CD4-positive, alpha-beta T cell treated with Interleukin-17A for 4 hours (primary cell): ENCODE data around the gene PRRT1B.

Source experiments
- DNase-seq: peaks from one replicate; pipeline ENCODE4 v3.0.0-alpha.2; 2020; ENCODE audit warnings: mixed read lengths

The PRRT1B gene

GRCh38 chr9:131582466-131583336 is 37.4 kb downstream of the PRRT1B start:
- no peak for DNase-seq

GRCh38 chr9:131583337-131583645 is 38.0 kb downstream of the PRRT1B start:
- DNase-seq, result no peak

- DNase-seq, result no peak
These were observed 38.7 kb downstream of the PRRT1B start for GRCh38 chr9:131583836-131584555.

- DNase-seq, result no peak
These were observed 39.5 kb downstream of the PRRT1B start for GRCh38 chr9:131584858-131585257.

- peak; percentile 68 for DNase-seq
These were observed 40.1 kb downstream of the PRRT1B start for GRCh38 chr9:131585375-131585774.

GRCh38 chr9:131587331-131587730 is 42.0 kb downstream of the PRRT1B start:
- DNase-seq, result no peak

- DNase-seq, result no peak
These were observed 42.6 kb downstream of the PRRT1B start for GRCh38 chr9:131587906-131588305.

- no peak for DNase-seq
These were observed 43.1 kb downstream of the PRRT1B start for GRCh38 chr9:131588396-131588795.

GRCh38 chr9:131589124-131589711 is 43.9 kb downstream of the PRRT1B start:
- no peak for DNase-seq

- no peak for DNase-seq
These were observed 44.7 kb downstream of the PRRT1B start for GRCh38 chr9:131589993-131590392.

- peak; percentile 47 for DNase-seq
These were observed 45.1 kb downstream of the PRRT1B start for GRCh38 chr9:131590449-131590848.

GRCh38 chr9:131590907-131591844 is 45.9 kb downstream of the PRRT1B start:
- DNase-seq, result peak; percentile 86

- no peak for DNase-seq
These were observed 46.5 kb downstream of the PRRT1B start for GRCh38 chr9:131591845-131592208.

- DNase-seq, result no peak
These were observed 47.9 kb downstream of the PRRT1B start for GRCh38 chr9:131593091-131593820.

- no peak for DNase-seq
These were observed 48.8 kb downstream of the PRRT1B start for GRCh38 chr9:131593936-131594665.

GRCh38 chr9:131594906-131595665 is 49.8 kb downstream of the PRRT1B start:
- DNase-seq, result no peak

GRCh38 chr9:131595696-131596429 is 50.5 kb downstream of the PRRT1B start:
- DNase-seq, result no peak

GRCh38 chr9:131596430-131596743 is 51.1 kb downstream of the PRRT1B start:
- no peak for DNase-seq

GRCh38 chr9:131597246-131597645 is 51.9 kb downstream of the PRRT1B start:
- no peak for DNase-seq

- no peak for DNase-seq
These were observed 52.8 kb downstream of the PRRT1B start for GRCh38 chr9:131598121-131598520.
